ENCODE data around the gene DAGLA.

Gene DAGLA

DNA sequence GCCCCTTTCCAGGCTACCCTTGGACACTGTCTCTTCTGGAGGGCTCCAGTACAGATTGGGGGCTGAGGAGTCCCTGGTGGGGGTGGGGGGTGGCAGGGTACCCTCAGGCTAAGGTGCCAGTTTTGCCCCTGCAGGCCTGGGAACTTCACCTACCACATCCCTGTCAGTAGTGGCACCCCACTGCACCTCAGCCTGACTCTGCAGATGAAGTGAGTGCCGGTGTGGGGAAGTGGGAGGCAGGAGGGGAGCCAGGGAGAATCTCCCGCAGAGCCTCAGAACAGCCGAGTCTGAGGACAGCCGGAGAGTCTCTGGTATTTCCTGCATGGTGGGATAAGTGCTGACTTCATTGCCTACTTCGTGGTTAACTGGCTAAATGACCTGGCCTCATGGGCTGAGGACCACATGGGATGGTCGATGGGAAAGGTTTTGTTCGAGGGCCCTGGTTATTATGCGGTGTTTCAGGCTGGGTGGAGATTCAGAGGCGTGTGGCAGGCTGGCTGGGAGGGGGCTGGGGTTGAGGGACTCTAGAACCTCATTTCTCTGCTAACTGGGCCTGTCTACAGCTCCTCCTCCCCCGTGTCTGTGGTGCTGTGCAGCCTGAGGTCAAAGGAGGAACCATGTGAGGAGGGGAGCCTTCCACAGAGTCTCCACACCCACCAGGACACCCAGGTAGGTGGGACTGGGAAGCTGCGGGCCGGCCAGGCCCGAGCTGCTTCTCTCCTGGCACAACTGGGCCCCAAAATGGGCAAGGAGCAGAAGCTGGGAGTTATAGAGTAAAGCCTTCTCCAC lies 103.7 kb downstream of the DAGLA start:
- no peak for DNase-seq

DNA sequence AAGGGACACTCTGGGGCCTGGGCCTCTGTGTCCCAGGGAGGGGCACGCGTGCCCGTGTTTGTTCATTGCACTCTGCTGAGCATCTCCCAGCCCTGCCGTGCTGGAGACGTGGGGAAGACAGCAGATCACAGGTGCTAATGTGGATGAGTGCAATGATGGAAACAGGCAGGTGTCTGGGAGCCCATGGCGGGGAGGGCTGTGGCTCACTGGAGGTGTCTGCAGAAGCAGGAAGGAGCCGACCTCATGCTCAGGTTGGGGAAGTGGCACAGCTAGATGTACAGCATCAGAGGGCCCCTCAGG lies 104.3 kb downstream of the DAGLA start:
- no peak for DNase-seq

DNA sequence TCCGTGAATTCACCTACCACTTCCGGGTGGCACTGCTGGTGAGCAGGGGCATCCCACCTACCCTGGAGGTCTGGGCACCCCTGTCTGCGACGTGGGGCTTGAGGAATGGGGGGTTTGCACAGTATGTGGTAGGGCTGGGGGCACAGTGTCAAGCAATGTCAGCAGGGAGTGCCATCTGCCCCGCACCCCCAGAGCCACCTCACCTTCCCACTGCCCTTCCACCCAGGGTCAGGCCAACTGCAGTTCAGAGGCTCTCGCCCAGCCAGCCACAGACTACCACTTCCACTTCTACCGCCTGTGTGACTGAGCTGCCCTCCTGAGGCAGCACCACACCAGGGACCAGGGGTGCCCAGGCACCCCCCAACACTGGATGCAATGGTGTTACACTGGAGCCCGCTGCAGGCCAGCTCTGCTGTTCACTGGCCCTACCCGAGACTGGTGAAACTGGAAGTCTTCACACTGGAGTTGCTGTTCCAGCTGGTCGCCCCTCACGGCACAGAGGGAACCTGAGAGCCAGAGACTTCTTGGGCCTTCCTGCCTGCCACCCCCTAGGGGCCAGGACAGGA lies 105.7 kb downstream of the DAGLA start:
- DNase-seq = no peak

DNA sequence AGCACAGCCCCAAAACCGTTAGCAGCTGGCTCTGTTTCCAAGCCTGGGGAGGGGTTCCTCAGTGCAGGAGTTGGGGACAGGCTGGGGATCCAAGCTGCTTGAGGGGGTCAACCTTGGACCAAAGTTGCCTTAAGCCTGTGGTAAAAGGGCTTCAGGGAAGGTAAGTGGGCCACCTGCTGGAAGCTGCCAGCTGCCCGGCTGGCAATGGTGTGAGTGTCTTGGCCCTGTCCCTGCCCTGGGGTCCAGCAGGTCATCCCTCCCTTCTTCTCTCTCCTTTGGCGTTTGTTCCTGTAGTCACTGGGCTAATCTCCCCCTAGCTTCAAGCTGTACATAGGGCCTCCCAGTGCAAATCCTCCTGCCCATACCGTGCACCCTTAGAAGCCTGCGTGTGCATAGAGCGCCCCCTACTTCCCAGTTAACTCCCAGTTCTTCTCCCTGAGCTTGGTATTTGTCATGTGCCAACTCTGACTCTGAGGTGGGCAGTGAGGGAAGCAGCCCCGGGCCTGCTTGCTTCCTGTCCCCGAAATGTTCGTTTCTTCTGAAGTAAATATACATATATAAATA lies 107.8 kb downstream of the DAGLA start:
- DNase-seq = no peak

DNA sequence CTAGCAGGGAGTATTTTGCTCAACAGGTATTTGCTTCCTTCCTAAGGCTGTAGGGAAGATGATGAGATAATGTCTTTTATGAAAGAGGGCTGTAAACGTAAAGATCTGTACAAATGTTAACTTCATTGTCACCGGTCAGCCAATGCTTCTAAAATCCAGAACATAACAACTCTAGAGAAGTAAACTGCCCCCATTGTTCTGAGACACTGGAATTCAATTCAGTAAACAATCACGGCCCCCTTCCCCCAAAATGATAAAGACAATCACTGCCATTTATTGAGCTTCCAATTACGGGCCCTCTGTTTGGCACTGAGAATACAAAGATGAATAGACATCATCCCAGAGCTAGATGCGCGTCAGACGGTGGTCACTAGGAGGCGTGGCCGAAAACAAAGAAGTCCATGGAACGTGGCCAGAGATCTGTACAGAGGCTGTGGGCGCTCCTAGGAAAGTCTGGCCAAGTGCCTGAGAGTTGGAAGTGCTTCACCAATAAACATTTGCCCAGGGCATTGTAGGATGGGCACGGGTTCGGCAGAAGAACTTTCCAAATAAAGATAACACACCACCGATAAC lies 111.6 kb downstream of the DAGLA start:
- peak; percentile 80 for DNase-seq

DNA sequence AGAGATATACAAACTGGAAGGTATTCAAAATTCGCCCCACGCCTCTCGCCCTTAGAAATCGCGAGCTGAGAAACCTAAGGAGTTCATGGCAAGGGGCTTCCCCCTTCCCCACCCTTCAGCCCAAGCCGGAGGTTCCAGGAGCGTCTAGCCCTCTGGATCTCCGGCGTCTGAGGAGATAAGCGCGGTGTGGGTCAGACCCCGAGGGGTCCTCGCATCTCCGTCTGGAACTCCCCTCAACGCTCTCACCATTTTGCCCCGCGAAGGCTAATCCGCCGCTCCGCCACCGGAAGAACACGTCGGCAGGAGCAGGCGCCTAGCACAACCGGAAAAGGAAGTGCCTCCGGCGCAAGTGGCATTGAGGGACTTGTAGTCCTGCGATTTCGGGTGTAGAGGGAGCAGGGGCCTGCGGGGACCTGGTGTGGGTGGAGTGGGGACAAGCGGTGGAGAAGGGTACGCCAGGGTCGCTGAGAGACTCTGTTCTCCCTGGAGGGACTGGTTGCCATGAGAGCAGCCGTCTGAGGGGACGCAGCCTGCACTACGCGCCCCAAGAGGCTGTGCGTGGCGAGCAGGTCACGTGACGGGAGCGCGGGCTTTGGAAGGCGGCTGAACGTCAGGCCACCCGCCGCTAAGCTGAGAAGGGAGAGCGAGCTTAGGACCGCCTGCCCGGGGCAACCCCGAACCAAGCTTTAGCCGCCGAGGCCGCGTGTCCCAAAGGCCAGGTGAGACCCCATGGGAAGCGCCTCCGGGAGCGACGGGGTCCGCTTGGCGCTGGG lies 112.3 kb downstream of the DAGLA start, which contains the start of the genes FEN1 and TMEM258:
Gene FEN1 (plus strand): TSS at position 602 of the 773 bp plus-strand sequence. CDS start 2,451 bp downstream, outside the sequence.
Gene TMEM258 (minus strand): TSS at position 290 of the 773 bp plus-strand sequence. CDS start 41 bp downstream, at position 249.
- DNase-seq = peak; percentile 72

DNA sequence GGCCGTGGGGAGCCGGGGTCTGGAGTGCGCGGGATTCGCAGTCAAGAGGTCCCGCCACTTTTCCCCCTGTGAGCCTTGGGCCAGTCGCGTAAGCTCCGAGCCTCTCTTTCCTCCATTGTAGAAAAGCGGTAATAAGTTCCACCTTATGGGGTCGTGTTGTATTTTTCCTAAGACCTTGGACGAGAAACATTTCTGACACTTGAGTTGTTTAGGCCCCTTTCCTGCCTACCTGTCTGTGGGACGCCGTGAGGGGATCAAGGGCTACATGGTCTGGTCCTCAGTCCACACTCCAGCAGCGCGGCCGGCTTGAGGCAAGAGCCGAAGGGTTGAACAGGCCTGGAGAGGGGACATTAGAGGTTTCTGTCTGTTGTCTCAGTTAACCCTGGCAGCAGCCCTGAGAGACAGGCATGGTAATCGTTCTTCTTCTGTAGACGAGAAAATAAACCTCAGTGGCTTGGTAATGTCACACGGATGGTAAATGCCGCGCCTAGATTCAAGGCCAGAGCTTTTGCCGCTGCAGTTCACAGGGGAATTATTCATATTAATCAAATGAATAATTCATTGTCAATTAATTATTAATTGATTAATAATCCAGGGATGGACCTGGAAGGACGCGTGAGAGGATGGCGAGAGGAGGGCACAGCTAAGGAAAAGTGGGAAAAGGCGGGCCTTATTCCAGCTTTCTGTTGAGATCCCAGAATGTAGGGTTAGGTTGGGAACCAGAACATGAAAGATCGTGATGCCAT lies 113.1 kb downstream of the DAGLA start:
- no peak for DNase-seq

DNA sequence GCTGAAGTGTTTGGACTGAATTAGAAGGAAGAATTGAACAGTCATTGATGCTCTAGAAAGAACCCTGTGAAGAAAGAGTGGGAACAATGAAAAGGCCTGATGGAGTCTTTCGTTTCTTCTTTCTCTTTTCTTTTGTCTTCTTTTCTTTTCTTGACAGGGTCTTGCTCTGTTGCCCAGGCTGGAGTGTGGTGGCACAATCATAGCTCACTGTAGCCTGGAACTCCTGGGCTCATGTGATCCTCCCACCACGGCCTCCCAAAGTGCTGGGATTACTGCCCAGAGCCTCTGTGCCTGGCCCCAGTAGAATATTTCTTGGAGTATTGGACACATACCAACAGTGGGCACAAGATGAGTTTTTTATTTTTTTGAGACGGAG lies 113.6 kb downstream of the DAGLA start:
- DNase-seq = no peak

DNA sequence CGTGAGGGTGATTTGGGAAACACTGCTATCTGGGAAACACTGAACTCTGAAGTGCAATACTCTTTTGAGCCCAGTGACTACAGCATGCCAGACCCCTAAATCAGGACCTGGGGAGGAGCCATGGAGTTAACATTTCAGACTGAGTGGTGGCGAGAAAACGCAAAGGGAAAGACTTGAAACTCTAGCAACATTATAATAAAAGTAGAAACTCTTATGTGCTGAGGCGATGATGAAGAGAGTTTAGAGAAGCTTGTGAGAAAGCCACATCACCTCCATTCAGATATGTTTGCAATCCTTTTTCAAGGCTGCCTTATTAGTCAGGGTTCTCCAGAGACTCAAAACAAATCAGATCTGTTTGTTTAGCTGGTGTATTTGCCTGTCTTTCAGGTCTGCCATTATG lies 114.4 kb downstream of the DAGLA start:
- no peak for DNase-seq

DNA sequence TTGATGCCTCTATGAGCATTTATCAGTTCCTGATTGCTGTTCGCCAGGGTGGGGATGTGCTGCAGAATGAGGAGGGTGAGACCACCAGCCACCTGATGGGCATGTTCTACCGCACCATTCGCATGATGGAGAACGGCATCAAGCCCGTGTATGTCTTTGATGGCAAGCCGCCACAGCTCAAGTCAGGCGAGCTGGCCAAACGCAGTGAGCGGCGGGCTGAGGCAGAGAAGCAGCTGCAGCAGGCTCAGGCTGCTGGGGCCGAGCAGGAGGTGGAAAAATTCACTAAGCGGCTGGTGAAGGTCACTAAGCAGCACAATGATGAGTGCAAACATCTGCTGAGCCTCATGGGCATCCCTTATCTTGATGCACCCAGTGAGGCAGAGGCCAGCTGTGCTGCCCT lies 115.3 kb downstream of the DAGLA start:
- no peak for DNase-seq

DNA sequence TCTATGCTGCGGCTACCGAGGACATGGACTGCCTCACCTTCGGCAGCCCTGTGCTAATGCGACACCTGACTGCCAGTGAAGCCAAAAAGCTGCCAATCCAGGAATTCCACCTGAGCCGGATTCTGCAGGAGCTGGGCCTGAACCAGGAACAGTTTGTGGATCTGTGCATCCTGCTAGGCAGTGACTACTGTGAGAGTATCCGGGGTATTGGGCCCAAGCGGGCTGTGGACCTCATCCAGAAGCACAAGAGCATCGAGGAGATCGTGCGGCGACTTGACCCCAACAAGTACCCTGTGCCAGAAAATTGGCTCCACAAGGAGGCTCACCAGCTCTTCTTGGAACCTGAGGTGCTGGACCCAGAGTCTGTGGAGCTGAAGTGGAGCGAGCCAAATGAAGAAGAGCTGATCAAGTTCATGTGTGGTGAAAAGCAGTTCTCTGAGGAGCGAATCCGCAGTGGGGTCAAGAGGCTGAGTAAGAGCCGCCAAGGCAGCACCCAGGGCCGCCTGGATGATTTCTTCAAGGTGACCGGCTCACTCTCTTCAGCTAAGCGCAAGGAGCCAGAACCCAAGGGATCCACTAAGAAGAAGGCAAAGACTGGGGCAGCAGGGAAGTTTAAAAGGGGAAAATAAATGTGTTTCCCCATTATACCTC lies 115.8 kb downstream of the DAGLA start:
- no peak for DNase-seq

All from NCI-H2029 treated with DMSO at 0.1 percent for 48 hours (cell line).